ENCODE measurements around the gene NRP2. TPM values are rescaled to one million over a fixed set of nuclear protein-coding genes. Genes with fewer than 3 reads are reported as not detected.

The NRP2 gene
- total RNA-seq, 1 experiment from 2014 or later, result 10.3 TPM

DNA sequence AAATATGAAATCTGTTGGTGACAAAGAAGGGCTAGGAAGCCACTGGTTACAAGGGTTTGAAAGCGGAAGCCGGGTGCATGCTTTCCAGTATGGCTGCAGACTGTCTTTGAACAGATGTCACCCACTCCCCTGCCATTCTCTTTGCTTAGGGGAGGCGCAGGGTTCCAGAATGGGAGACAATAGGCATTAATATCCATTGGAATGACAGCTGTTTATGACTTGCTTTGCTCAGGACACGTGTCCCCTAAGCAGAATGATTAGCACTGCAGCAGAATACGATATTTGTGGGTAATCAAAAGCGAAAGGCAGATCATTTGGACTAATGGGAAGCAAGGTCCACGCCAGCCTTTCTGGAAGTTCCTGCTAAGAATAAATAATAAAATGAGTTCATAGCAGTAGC, 25.8 kb upstream of the NRP2 start:
- no peaks in the 10 kb centered on the region for H3K9me3 Mint-ChIP-seq (ENCODE audit: unreplicated experiment)
- no peak overlapping the region for H3K4me3 Mint-ChIP-seq (ENCODE audit: unreplicated experiment)
- CTCF ChIA-PET, result no interaction called here
- intact Hi-C loops (cut with micrococcal nuclease), result no loop called here
- TF ChIP-seq, protein P1, sequence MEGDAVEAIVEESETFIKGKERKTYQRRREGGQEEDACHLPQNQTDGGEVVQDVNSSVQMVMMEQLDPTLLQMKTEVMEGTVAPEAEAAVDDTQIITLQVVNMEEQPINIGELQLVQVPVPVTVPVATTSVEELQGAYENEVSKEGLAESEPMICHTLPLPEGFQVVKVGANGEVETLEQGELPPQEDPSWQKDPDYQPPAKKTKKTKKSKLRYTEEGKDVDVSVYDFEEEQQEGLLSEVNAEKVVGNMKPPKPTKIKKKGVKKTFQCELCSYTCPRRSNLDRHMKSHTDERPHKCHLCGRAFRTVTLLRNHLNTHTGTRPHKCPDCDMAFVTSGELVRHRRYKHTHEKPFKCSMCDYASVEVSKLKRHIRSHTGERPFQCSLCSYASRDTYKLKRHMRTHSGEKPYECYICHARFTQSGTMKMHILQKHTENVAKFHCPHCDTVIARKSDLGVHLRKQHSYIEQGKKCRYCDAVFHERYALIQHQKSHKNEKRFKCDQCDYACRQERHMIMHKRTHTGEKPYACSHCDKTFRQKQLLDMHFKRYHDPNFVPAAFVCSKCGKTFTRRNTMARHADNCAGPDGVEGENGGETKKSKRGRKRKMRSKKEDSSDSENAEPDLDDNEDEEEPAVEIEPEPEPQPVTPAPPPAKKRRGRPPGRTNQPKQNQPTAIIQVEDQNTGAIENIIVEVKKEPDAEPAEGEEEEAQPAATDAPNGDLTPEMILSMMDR (IDR thresholded peaks at IDR 0.05; ENCODE audit: unreplicated experiment), result no peak
- POLR2A ChIA-PET, result no interaction called here
- DNase-seq (ENCODE audit: unreplicated experiment), result no peak
- H3K27me3 Mint-ChIP-seq (ENCODE audit: insufficient read depth, unreplicated experiment), result no peaks in the 10 kb centered on the region
- peaks cover 31% of the 10 kb centered on the region for H3K4me1 Mint-ChIP-seq (ENCODE audit: insufficient read depth, unreplicated experiment)
- peaks cover 4% of the 10 kb centered on the region for H3K36me3 Mint-ChIP-seq (ENCODE audit: insufficient read depth, unreplicated experiment)
- no peak overlapping the region for H3K27ac Mint-ChIP-seq (ENCODE audit: low read depth, unreplicated experiment)
- BruUV-seq (replicated peaks), result no TSS peak

DNA sequence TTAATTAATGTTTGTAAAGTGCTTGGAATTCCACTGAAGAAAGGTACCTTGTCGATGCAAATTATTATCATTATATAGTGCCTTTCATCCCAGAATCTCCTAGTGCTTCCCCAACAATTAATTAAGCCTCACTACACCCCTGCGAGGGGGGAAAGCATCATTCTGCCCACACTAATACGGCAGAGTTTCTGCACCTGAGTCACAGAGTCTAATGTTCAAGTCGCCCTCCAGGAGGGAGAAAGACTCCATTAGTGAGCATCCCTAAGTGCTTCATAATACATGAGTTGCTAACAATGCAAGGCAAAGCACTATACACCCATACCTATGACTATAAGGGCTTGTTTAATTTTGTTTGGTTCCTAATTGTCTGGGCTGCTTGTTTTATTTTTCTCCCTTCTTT, 25.4 kb upstream of the NRP2 start:
- peaks cover 31% of the 10 kb centered on the region for H3K4me1 Mint-ChIP-seq (ENCODE audit: insufficient read depth, unreplicated experiment)
- H3K9me3 Mint-ChIP-seq (ENCODE audit: unreplicated experiment), result no peaks in the 10 kb centered on the region
- ChIA-PET POLR2A (no interaction called here), CTCF (interaction anchor here (0.6 kb wide), 1 partner anchor 33 kb away, joined by 3 read pairs; no protein-coding TSS in a partner anchor)
- H3K36me3 Mint-ChIP-seq (ENCODE audit: insufficient read depth, unreplicated experiment), result peaks cover 4% of the 10 kb centered on the region
- H3K4me3 Mint-ChIP-seq (ENCODE audit: unreplicated experiment), result no peak overlapping the region
- BruUV-seq (replicated peaks), result no TSS peak
- DNase-seq (ENCODE audit: unreplicated experiment), result no peak
- intact Hi-C loops (cut with micrococcal nuclease), result no loop called here
- TF ChIP-seq, protein P1 (IDR thresholded peaks at IDR 0.05; ENCODE audit: unreplicated experiment), result no peak
- no peaks in the 10 kb centered on the region for H3K27me3 Mint-ChIP-seq (ENCODE audit: insufficient read depth, unreplicated experiment)
- H3K27ac Mint-ChIP-seq (ENCODE audit: low read depth, unreplicated experiment), result no peak overlapping the region

GRCh38 chr2:205657579-205657978, 24.7 kb upstream of the NRP2 start:
- no TSS peak for BruUV-seq (replicated peaks)
- Mint-ChIP-seq H3K4me1 (ENCODE audit: insufficient read depth, unreplicated experiment) (peaks cover 31% of the 10 kb centered on the region), H3K27ac (ENCODE audit: low read depth, unreplicated experiment) (no peak overlapping the region), H3K27me3 (ENCODE audit: insufficient read depth, unreplicated experiment) (no peaks in the 10 kb centered on the region), H3K4me3 (ENCODE audit: unreplicated experiment) (no peak overlapping the region), H3K9me3 (ENCODE audit: unreplicated experiment) (no peaks in the 10 kb centered on the region), H3K36me3 (ENCODE audit: insufficient read depth, unreplicated experiment) (peaks cover 4% of the 10 kb centered on the region)
- ChIA-PET CTCF (interaction anchor here (0.6 kb wide), 1 partner anchor 33 kb away, joined by 3 read pairs; no protein-coding TSS in a partner anchor), POLR2A (no interaction called here)
- DNase-seq (ENCODE audit: unreplicated experiment), result no peak
- TF ChIP-seq, protein P1 (IDR thresholded peaks at IDR 0.05; ENCODE audit: unreplicated experiment), result no peak
- intact Hi-C loops (cut with micrococcal nuclease), result no loop called here

DNA sequence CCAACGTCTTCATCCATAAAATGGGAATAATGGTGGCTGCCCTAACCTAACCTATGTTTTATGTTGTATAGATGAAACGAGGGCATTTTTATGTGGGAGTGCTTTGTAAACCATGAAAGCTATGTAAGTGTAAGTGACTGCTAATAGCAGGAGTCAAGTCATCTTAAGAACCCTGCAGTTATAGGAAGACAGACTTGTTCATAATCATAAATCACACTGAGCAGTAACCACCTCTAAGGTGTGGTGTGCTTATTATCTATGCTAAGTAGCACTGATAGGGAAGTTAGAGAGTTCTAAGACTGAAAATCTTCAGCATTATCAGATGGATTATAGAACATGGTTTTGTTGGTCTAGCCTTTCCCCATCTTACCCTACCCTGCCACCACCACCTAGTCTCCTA, 24.2 kb upstream of the NRP2 start:
- DNase-seq (ENCODE audit: unreplicated experiment), result no peak
- Mint-ChIP-seq H3K27me3 (ENCODE audit: insufficient read depth, unreplicated experiment) (no peaks in the 10 kb centered on the region), H3K4me3 (ENCODE audit: unreplicated experiment) (no peak overlapping the region), H3K36me3 (ENCODE audit: insufficient read depth, unreplicated experiment) (peaks cover 3% of the 10 kb centered on the region), H3K9me3 (ENCODE audit: unreplicated experiment) (no peaks in the 10 kb centered on the region), H3K4me1 (ENCODE audit: insufficient read depth, unreplicated experiment) (peaks cover 31% of the 10 kb centered on the region), H3K27ac (ENCODE audit: low read depth, unreplicated experiment) (no peak overlapping the region)
- CTCF ChIA-PET, result no interaction called here
- POLR2A ChIA-PET, result no interaction called here
- TF ChIP-seq, protein P1 (IDR thresholded peaks at IDR 0.05; ENCODE audit: unreplicated experiment), result no peak
- no TSS peak for BruUV-seq (replicated peaks)
- intact Hi-C loops (cut with micrococcal nuclease), result no loop called here

Measured in MCF 10A (cell line).